A549 (cell line): ENCODE measurements around the gene ATRN. TPM values are rescaled to one million over a fixed set of nuclear protein-coding genes. Genes with fewer than 3 reads are reported as not detected.
"Not testable (repeated sequence)": the region's sequence is repeated elsewhere in the genome, so short reads cannot be mapped to it uniquely, and the experiment has no call there.

Experiments
- ATAC-seq, 2 experiments: fragments of 200-7000 bp in 1 of 2; fragments of >200 bp in 1 of 2; cut with Nextera tagmentation in 1 of 2; cut with Tn5 transposase in 1 of 2; 3 replicates each; pipeline versions ENCODE4 v1.8.0 to v1.9.1; 2018 to 2020; ENCODE audit warnings: mild to moderate bottlenecking in 1 of 2, moderate library complexity in 1 of 2
- CTCF ChIA-PET: fragments of 300-600 bp; sonication (Branson Sonifier 250); formaldehyde crosslinking; extraction: SDS; loops from one replicate; lab custom pipeline; 2021; ENCODE audit warnings: antibody characterized with exemption, inconsistent platforms; lab: Yijun Ruan, JAX
- POLR2A ChIA-PET: fragments of 350-600 bp; formaldehyde crosslinking; extraction: SDS; loops from one replicate; lab custom pipeline; 2021; ENCODE audit warnings: antibody characterized with exemption, inconsistent platforms; lab: Yijun Ruan, JAX
- DNase-seq, 2 experiments: peaks; one replicate each; pipeline versions ENCODE4 v3.0.0 to v3.0.0-alpha.2; 2011 to 2016; ENCODE audit warnings: low read depth in 1 of 2, low spot score in 1 of 2
- FAIRE-seq: peaks from 2 replicates; lab custom pipeline; 2011; peaks lifted over from hg19 to GRCh38; lab: Jason Lieb, UNC
- H3K27ac ChIP-seq, 2 experiments: fragments of >200 bp; sonication (Bioruptor Twin); formaldehyde crosslinking; 3 replicates each; pipeline ENCODE4 v1.5.1; 2016 to 2017
- H3K4me1 ChIP-seq: fragments of >200 bp; sonication (Bioruptor Twin); formaldehyde crosslinking; 3 replicates; pipeline ENCODE4 v1.6.1; 2016
- H3K4me2 ChIP-seq: fragments of >200 bp; sonication (Bioruptor Twin); formaldehyde crosslinking; 3 replicates; pipeline ENCODE4 v1.6.1; 2016
- H3K4me3 ChIP-seq: fragments of >200 bp; sonication (Bioruptor Twin); formaldehyde crosslinking; 3 replicates; pipeline ENCODE4 v1.5.1; 2016
- H3K9me3 ChIP-seq: fragments of >200 bp; sonication (Bioruptor Twin); formaldehyde crosslinking; 3 replicates; pipeline ENCODE4 v1.6.1; 2016
- CHD2 ChIP-seq: fragments of 150-350 bp; IDR thresholded peaks from 2 replicates; pipeline ENCODE4 v1.6.1; 2014; ENCODE audit warnings: low read length; ENCODE audit not compliant: partially characterized antibody
- CTCF ChIP-seq: fragments of >200 bp; sonication (Bioruptor Twin); formaldehyde crosslinking; IDR thresholded peaks from 3 replicates; pipeline ENCODE4 v1.5.1; 2016
- ELK1 ChIP-seq: fragments of 150-350 bp; IDR thresholded peaks from 2 replicates; pipeline ENCODE4 v1.6.1; 2014; ENCODE audit warnings: low read depth, mild to moderate bottlenecking, low read length
- FOXS1 ChIP-seq: fragments of 250-450 bp; sonication (Bioruptor Pico); IDR thresholded peaks from 2 replicates; pipeline ENCODE4 v1.5.0; 2020; ENCODE audit warnings: mild to moderate bottlenecking, moderate library complexity
- HDAC2 ChIP-seq: fragments of 200-600 bp; sonication (generic); IDR thresholded peaks from 2 replicates; pipeline ENCODE4 v1.6.1; 2016
- HOXB5 ChIP-seq: fragments of 250-450 bp; sonication (Bioruptor Pico); IDR thresholded peaks from 2 replicates; pipeline ENCODE4 v1.5.0; 2020; ENCODE audit warnings: mild to moderate bottlenecking, moderate library complexity
- MAFK ChIP-seq: fragments of 450-650 bp; IDR thresholded peaks from 2 replicates; pipeline ENCODE4 v1.6.1; 2014; ENCODE audit not compliant: partially characterized antibody
- MAX ChIP-seq: IDR thresholded peaks from 2 replicates; pipeline ENCODE4 v1.6.1; 2012
- PHF8 ChIP-seq: fragments of 200-600 bp; sonication (generic); IDR thresholded peaks from 2 replicates; pipeline ENCODE4 v1.6.1; 2016; ENCODE audit warnings: low read depth, mild to moderate bottlenecking, antibody characterized with exemption, moderate library complexity, borderline replicate concordance
- POLR2AphosphoS2 ChIP-seq: conservative IDR thresholded peaks from 2 replicates; pipeline ENCODE4 v1.6.1; 2012; ENCODE audit warnings: low read length, improper control_type of control experiment, inconsistent platforms
- RAD21 ChIP-seq, 2 experiments: fragments of >200 bp in 1 of 2; sonication (Bioruptor Twin) in 1 of 2; formaldehyde crosslinking in 1 of 2; IDR thresholded peaks in 1 of 2; conservative IDR thresholded peaks in 1 of 2; 2 replicates in 1 of 2; 3 replicates in 1 of 2; pipeline ENCODE4 v1.6.1; 2012 to 2018; ENCODE audit warnings: inconsistent platforms in 1 of 2
- REST ChIP-seq: fragments of 200-600 bp; sonication (generic); IDR thresholded peaks from 2 replicates; pipeline ENCODE4 v1.6.1; 2016; ENCODE audit warnings: antibody characterized with exemption, mild to moderate bottlenecking, moderate library complexity
- SMC3 ChIP-seq: fragments of >200 bp; sonication (Bioruptor Twin); formaldehyde crosslinking; IDR thresholded peaks from 3 replicates; pipeline ENCODE4 v1.6.1; 2018; ENCODE audit warnings: inconsistent platforms
- ZFP36 ChIP-seq: fragments of 450-650 bp; IDR thresholded peaks from 2 replicates; pipeline ENCODE4 v1.6.1; 2014; ENCODE audit warnings: borderline replicate concordance; ENCODE audit not compliant: partially characterized antibody
- WGBS: methylation state at CpG from one replicate; pipeline ENCODE4 v1.1.6; 2017; ENCODE audit errors: missing lambda C conversion rate; 5-methylcytosine and 5-hydroxymethylcytosine counted together
- polyA plus RNA-seq, 4 experiments: library from polyadenylated mRNA; depleted of rRNA in 3 of 4; stranded (reverse); fragments of >200 nt; fragmentation: RNase III in 1 of 4; extraction: RNeasy Plus Mini Kit Qiagen cat#74134 plus additional on column Dnase treatment in 1 of 4; gene quantifications; 2 replicates in 3 of 4; 3 replicates in 1 of 4; pipeline ENCODE4 v1.2.3, GENCODE V29; 2011 to 2017

The ATRN gene
- polyA plus RNA-seq, 2 of the 4 experiments (the other 2 are of a cell fraction), result 21.3 to 58.7 TPM

- no peak for TF ChIP-seq SMC3
- TF ChIP-seq MAFK, result no peak
- TF ChIP-seq CHD2, result no peak
- no peak for TF ChIP-seq FOXS1 (CRISPR knock-in tag)
- TF ChIP-seq CTCF, result no peak
- TF ChIP-seq, all 56 proteins: peak for 0
Observed at GRCh38 chr20:3613821-3614440, 143.1 kb downstream of the ATRN start (continued).

- DNase-seq, result no peak
- Histone ChIP-seq H3K4me2 (no peak overlapping the region), H3K4me3 (no peak overlapping the region), H3K9me3 (no peaks in the 10 kb centered on the region), H3K4me1 (no peaks in the 10 kb centered on the region), H3K27ac (no peak overlapping the region)
- 91% methylated on average over 5 of the region's 5 CpGs for WGBS
- no peak for FAIRE-seq
- ChIA-PET CTCF (interaction anchor here (0.6 to 1.9 kb wide), 7 partner anchors 11 to 1437 kb away, joined by 3 to 8 read pairs (median 3); no protein-coding TSS in a partner anchor), POLR2A (no interaction called here)
- no peak for ATAC-seq
- TF ChIP-seq CHD2, result no peak
- TF ChIP-seq PHF8, result no peak
- no peak for TF ChIP-seq MAX
- no peak for TF ChIP-seq SMC3
- no peak for TF ChIP-seq ELK1
- TF ChIP-seq ZFP36, result no peak
- TF ChIP-seq MAFK, result no peak
- TF ChIP-seq HDAC2, result no peak
- TF ChIP-seq REST, result no peak
- no peak for TF ChIP-seq HOXB5 (CRISPR knock-in tag)
- TF ChIP-seq FOXS1 (CRISPR knock-in tag), result no peak
- no peak for TF ChIP-seq CTCF
- no peak for TF ChIP-seq POLR2AphosphoS2
- no peak for TF ChIP-seq RAD21 (conservative IDR thresholded peaks at IDR 0.05 in 1 of 2, IDR thresholded peaks at IDR 0.05 in 1 of 2)
Observed at GRCh38 chr20:3614466-3614865, 143.6 kb downstream of the ATRN start.

GRCh38 chr20:3615171-3615840 lies 144.5 kb downstream of the ATRN start:
- H3K4me2 ChIP-seq, ATAC-seq, FAIRE-seq, H3K4me3 ChIP-seq, H3K9me3 ChIP-seq, H3K4me1 ChIP-seq, POLR2A ChIA-PET, DNase-seq, H3K27ac ChIP-seq: not testable (repeated sequence)
- 95% methylated on average over 13 of the region's 13 CpGs for WGBS
- CTCF ChIA-PET, result interaction anchor here (0.6 to 1.3 kb wide), 7 partner anchors 8 to 1436 kb away, joined by 3 to 4 read pairs (median 3); no protein-coding TSS in a partner anchor
